Endodermal cell (in vitro differentiated cells): Measurements from ENCODE around the gene RGS17. TPM values are rescaled to one million over a fixed set of nuclear protein-coding genes. Genes with fewer than 3 reads are reported as not detected.
A peak's percentile ranks its signal among the peaks of the same experiment; 100 is the strongest.

ENCODE experiments used
- DNase-seq: peaks from one replicate; pipeline ENCODE4 v3.0.0-alpha.2; 2017
- H3K27ac ChIP-seq: 2 replicates; pipeline ENCODE4 v1.5.1; 2013; ENCODE audit warnings: mild to moderate bottlenecking, low read depth, low read length, moderate library complexity
- H3K27me3 ChIP-seq: 2 replicates; pipeline ENCODE4 v1.6.1; 2013; ENCODE audit warnings: mild to moderate bottlenecking, low read length, moderate library complexity; ENCODE audit not compliant: insufficient read depth, control insufficient read depth, poor library complexity, severe bottlenecking
- H3K36me3 ChIP-seq: 2 replicates; pipeline ENCODE4 v1.7.0; 2013; ENCODE audit warnings: mild to moderate bottlenecking, low read length, moderate library complexity; ENCODE audit not compliant: control insufficient read depth, insufficient read depth
- H3K4me1 ChIP-seq: one replicate; pipeline ENCODE4 v1.7.0; 2013; ENCODE audit warnings: low read length; ENCODE audit not compliant: control insufficient read depth, insufficient read depth
- H3K4me3 ChIP-seq: 2 replicates; pipeline ENCODE4 v1.5.1; 2013; ENCODE audit warnings: mild to moderate bottlenecking, low read length, moderate library complexity
- H3K9ac ChIP-seq: 2 replicates; pipeline ENCODE4 v1.6.1; 2013; ENCODE audit warnings: mild to moderate bottlenecking, low read length, moderate library complexity; ENCODE audit not compliant: poor library complexity, severe bottlenecking; ENCODE audit errors: extremely low read depth
- H3K9me3 ChIP-seq: 2 replicates; pipeline ENCODE4 v1.6.1; 2013; ENCODE audit warnings: mild to moderate bottlenecking, low read length, moderate library complexity; ENCODE audit not compliant: control insufficient read depth
- H3K27ac Mint-ChIP-seq: 2 replicates; pipeline ENCODE4 v1.8.0; 2020; ENCODE audit warnings: mixed read lengths
- H3K27me3 Mint-ChIP-seq: 2 replicates; pipeline ENCODE4 v1.8.0; 2021; ENCODE audit warnings: mild to moderate bottlenecking, mixed read lengths; ENCODE audit not compliant: insufficient read depth
- H3K36me3 Mint-ChIP-seq: 2 replicates; pipeline ENCODE4 v1.8.0; 2020; ENCODE audit warnings: low read depth, mixed read lengths
- H3K4me1 Mint-ChIP-seq: 2 replicates; pipeline ENCODE4 v1.8.0; 2020; ENCODE audit warnings: mixed read lengths
- H3K4me3 Mint-ChIP-seq: 2 replicates; pipeline ENCODE4 v1.8.0; 2020; ENCODE audit warnings: mild to moderate bottlenecking, moderate library complexity, mixed read lengths
- H3K9me3 Mint-ChIP-seq: 2 replicates; pipeline ENCODE4 v1.8.0; 2020; ENCODE audit warnings: mild to moderate bottlenecking, mixed read lengths
- CTCF ChIP-seq: fragments of 200-600 bp; sonication (generic); conservative IDR thresholded peaks from 2 replicates; pipeline ENCODE4 v1.5.0; 2021; ENCODE audit warnings: antibody characterized with exemption, mild to moderate bottlenecking
- WGBS, 2 experiments: methylation state at CpG; one replicate each; pipeline versions ENCODE4 v1.1.5 to v1.1.7; 2013; ENCODE audit warnings: missing lambda C conversion rate in 2 of 2, mixed read lengths in 1 of 2; ENCODE audit not compliant: insufficient coverage in 1 of 2, insufficient read length in 1 of 2; 5-methylcytosine and 5-hydroxymethylcytosine counted together
- total RNA-seq, 2 donors: library from RNA; stranded (reverse); fragmentation: NEBNext Ultra II Directional in 1 of 2; extraction: Animal tissue kit (Norgen Biotek cat#: 25700) in 1 of 2; gene quantifications; 2 replicates in 1 of 2; 3 replicates in 1 of 2; pipeline ENCODE4 v1.2.1, GENCODE V29; 2021

Gene RGS17
- total RNA-seq, 2 donors from 2014 or later = 1.7 to 3.2 TPM

GRCh38 chr6:152978058-152978457 is 153.0 kb downstream of the RGS17 start:
- Histone ChIP-seq H3K9ac (no peak overlapping the region), H3K27ac (no peak overlapping the region), H3K27me3 (no peaks in the 10 kb centered on the region), H3K4me3 (peak overlapping the region; percentile 95), H3K36me3 (peaks cover 73% of the 10 kb centered on the region), H3K9me3 (no peaks in the 10 kb centered on the region), H3K4me1 (peaks cover 3% of the 10 kb centered on the region)
- no peak for DNase-seq
- H3K27me3 Mint-ChIP-seq = no peaks in the 10 kb centered on the region
- no peak for TF ChIP-seq CTCF
- H3K27ac Mint-ChIP-seq = peak overlapping the region; percentile 68
- H3K4me1 Mint-ChIP-seq = peaks cover 52% of the 10 kb centered on the region
- peaks cover 37% of the 10 kb centered on the region for H3K36me3 Mint-ChIP-seq
- H3K9me3 Mint-ChIP-seq = no peaks in the 10 kb centered on the region
- WGBS, 2 experiments = 98 to 100% methylated on average over 2 of the region's 3 CpGs
- H3K4me3 Mint-ChIP-seq = no peak overlapping the region

DNA sequence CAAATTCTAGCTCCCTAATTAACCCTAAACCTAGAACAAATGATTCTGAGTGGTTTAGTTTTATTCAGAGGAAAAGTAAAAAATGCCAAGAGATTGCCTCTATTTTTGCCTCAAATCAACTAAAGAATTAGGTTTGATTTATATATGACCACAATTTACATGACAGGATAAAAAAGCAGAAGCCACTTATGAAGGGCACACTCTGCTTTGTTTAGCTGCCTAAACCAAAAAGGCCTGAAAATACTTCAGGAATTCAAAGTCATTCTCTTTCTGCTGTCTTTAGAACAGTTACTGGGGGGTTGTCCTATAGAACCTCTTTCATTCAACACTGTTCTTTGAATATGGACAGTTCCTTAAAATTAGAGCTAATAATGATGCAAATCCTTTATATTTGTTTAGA is 153.5 kb downstream of the RGS17 start:
- H3K27ac ChIP-seq = no peak overlapping the region
- H3K36me3 ChIP-seq = peaks cover 78% of the 10 kb centered on the region
- no peak for TF ChIP-seq CTCF
- H3K4me1 ChIP-seq = peaks cover 3% of the 10 kb centered on the region
- no peaks in the 10 kb centered on the region for H3K9me3 ChIP-seq
- H3K4me1 Mint-ChIP-seq = peaks cover 52% of the 10 kb centered on the region
- DNase-seq = no peak
- H3K4me3 Mint-ChIP-seq = no peak overlapping the region
- H3K4me3 ChIP-seq = peak overlapping the region; percentile 68
- H3K9ac ChIP-seq = no peak overlapping the region
- H3K9me3 Mint-ChIP-seq = no peaks in the 10 kb centered on the region
- H3K27me3 Mint-ChIP-seq = no peaks in the 10 kb centered on the region
- H3K27ac Mint-ChIP-seq = peak overlapping the region; percentile 68
- no peaks in the 10 kb centered on the region for H3K27me3 ChIP-seq
- H3K36me3 Mint-ChIP-seq = peaks cover 42% of the 10 kb centered on the region

DNA sequence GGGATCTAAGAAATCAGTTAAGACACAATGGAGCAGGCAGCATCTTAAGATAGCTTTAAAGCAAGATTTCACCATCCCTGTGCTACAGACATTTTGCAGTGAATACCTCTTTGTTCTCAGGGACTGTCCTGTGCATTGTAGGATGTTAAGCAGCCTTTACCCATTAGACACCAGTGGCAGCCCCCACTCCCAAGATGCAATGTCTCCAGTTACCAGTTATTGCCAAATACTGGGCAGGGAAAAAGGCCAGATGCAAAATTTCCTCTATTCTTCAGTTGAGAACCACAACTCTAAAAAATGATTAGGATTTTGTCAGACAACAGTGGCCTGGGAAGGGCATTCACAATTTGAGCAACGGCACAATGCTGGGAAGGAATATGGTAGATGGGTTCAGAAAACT is 154.3 kb downstream of the RGS17 start:
- 93 to 100% methylated on average over 1 of the region's 1 CpG for WGBS, 2 experiments
- Mint-ChIP-seq H3K36me3 (peaks cover 48% of the 10 kb centered on the region), H3K4me1 (peaks cover 52% of the 10 kb centered on the region), H3K4me3 (peak overlapping the region; percentile 8), H3K27me3 (no peaks in the 10 kb centered on the region), H3K9me3 (no peaks in the 10 kb centered on the region), H3K27ac (peak overlapping the region; percentile 40)
- Histone ChIP-seq H3K27me3 (no peaks in the 10 kb centered on the region), H3K4me1 (peaks cover 3% of the 10 kb centered on the region), H3K4me3 (peak overlapping the region; percentile 68), H3K9me3 (no peaks in the 10 kb centered on the region), H3K36me3 (peaks cover 86% of the 10 kb centered on the region), H3K27ac (no peak overlapping the region), H3K9ac (no peak overlapping the region)
- no peak for TF ChIP-seq CTCF
- no peak for DNase-seq
